GM21515 (cell line): ENCODE measurements around the gene SYCP2.
A peak's percentile ranks its signal among the peaks of the same experiment; 100 is the strongest.

Experiments
- ATAC-seq: cut with Tn5 transposase; IDR thresholded peaks from one replicate; pipeline ENCODE4 v1.9.1; 2021; ENCODE audit not compliant: unreplicated experiment

The SYCP2 gene

DNA sequence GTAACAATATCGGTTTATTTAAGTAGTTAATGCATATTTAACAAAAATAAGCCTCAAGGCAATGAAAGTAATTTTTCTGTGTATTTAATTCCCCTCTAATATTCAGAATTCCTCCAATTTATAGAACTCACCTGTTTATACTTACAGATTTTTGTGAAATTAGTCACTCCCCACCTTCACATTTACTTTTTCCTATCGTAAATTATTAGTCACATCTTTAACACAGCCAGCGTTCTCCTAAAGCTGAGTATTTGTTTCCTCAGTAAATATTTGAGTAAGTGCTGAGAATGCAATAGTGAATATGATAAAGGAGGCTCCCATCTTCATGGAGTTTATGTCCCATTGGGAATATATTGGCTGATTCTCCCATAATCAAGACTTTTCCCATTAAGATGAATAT, 88.0 kb downstream of the SYCP2 start:
- no peak for ATAC-seq

DNA sequence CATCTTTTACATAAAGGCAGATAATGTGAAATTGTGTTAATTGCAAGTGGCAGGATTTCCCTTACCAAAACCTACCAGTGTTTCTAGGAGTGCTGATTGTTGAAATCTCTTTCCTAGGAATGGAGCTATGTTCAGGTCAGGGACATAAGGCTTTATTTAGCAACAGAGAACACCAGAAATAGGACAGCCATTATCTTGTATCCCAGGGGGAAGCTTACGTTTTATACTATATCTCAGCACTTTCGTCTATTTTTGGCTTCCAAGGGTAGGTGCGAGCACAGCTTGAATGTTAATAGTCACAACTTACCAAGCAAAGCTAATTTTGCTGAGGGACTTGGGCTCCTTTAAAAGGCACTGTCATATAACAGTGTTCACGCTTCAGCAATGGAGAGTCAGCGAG, 94.0 kb downstream of the SYCP2 start:
- ATAC-seq: no peak

- peak; percentile 89 for ATAC-seq
Observed at GRCh38 chr20:59837623-59838394, 95.6 kb downstream of the SYCP2 start.

- ATAC-seq: no peak
Observed at GRCh38 chr20:59836767-59837166, 96.7 kb downstream of the SYCP2 start.

- no peak for ATAC-seq
Observed at GRCh38 chr20:59835448-59836395, 97.7 kb downstream of the SYCP2 start.

- ATAC-seq: no peak
Observed at GRCh38 chr20:59835057-59835447, 98.4 kb downstream of the SYCP2 start.

DNA sequence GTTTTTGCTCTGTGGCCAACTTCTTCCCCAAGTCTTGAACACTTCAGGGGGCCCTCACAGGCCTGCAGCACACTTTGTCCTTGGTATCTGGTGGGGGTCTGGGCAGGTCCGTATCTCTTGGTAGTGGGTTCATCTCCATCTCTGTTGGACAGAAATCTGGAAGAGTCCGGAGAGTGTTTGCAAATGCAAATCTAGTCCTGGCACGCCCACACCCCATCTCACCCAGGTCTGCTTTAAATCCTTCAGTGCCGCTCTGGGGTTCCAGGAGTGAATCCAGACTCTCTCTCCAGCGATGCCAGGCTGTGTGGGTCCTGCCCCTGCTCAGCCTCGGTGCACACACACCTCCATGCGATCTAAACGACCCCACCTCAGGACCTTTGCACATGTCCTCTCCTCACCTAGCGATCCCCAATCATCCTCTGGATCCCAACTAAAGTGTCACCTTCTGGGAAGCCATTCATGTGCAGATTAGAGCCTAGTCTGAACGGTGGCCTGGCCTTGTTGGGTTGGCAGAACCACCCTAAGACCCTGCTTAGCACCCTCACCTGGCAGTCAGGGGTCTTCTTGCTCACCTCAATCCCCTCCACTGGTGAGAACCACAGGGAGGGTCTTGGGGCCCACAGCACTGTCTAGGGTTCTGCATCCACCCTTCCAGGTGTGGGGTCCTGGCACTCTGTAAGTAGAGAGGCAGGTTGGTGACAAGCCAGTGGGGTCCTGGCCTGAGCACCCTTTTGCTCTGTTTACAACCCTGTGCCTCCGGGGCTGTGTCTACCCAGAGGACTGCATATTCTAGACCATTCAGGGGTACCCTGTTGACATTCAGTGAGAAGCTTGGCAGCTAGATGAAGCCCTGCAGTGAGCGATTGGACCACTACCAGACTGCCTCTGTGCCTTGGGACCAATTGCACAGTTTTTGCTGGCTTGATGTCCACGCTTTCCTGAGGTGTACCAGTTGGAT, 100.8 kb downstream of the SYCP2 start:
- ATAC-seq: no peak

DNA sequence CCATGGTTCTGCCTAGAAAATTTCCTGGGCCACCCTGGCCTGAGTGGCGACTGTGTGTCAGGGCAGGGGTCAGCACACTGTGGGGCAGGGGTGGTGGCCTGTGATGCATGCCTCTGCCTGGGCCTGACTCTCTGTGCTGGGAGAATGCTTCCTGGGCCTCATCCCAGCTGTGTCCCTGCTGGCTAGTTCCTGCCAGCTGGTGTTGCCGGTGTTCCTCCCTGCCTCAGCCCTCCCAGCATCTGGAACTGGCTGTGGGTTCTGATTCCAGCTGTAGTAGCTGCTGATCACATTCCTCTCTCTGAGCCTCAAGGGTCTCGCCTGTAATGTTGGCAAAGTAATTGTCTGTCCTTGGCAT, 101.5 kb downstream of the SYCP2 start:
- ATAC-seq: no peak

DNA sequence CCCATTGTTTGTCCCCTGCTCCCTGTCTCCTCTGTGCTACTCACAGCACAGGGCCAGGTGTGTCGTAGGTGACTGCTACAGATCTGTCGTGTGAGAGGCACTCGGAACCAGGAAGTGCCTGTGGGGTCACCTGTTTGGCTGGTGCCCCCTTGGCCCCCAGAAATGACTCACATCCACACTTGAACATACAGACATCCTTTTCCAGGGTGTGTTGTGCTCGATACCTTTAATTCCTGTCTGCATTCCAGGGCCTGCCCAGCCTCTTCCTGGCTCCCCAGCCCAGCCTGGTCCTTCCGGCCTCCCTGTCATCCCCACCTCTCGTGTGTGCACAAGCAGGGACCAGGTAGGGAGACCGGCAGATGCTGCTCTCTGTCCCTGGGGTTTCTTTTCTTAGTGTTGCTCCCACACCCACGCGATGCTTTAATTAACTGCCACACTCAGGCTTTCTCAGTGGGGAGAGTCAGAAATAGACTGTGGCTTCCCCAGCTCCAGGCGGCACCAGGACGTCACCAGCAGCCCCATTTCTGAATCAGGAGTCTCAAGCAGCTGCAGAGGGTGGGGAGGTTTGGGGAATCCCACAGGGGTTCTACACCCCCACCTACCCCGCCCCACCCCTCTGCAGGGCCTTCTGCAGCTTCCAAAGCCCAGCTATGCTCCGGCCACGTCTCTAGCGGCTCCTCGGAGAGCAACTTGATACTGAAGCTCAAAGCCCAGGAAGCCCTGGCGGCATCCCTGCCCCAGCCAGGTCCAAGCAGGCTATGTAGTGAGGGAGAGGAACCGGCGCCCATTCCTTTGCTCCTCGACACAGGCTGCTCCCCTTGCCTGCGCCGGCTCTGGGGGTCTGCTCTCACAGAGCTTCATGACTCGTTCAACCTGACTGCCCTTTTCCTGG, 102.2 kb downstream of the SYCP2 start:
- no peak for ATAC-seq

GRCh38 chr20:59830665-59831023, 102.8 kb downstream of the SYCP2 start:
- ATAC-seq: no peak

DNA sequence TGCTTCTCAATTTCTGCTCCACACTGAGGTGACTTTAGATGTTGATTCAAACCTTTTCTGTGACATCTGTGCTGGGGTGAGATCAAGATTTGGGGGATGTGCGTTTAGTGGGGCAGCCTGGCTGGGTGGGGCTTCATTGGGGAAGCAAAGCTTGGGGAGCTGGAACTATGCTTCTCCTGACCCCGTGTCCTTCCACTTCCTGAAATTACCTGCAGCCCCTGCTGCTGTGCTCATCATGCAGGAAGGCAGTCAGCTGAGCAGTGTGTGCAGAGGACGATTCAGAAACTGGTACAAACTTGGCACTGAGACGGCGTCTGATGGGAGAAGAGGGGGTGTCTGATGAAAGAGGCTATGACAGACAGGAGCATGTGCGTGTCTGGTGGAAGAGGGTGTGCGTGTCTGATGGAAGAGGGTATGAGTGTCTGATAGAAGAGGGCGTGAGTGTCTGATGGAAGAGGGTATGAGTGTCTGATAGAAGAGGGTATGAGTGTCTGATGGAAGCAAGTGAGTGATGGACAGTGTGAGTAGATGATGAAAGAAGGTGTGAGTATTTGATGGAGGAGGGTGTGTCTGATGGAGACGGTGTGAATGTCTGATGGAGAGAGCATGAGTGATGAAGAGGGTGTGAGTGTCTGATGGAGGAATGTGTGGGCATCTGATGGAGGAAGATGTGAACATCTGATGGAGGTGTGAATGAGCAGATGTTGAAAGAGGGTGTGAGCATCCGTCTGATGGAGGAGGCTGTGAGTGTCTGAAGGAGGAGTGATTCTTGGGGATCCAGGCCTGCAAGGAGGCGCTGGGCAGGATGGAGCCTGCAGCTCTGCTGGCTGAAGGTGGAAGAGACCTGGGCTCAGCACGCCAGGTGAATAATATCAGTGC, 103.4 kb downstream of the SYCP2 start:
- no peak for ATAC-seq

DNA sequence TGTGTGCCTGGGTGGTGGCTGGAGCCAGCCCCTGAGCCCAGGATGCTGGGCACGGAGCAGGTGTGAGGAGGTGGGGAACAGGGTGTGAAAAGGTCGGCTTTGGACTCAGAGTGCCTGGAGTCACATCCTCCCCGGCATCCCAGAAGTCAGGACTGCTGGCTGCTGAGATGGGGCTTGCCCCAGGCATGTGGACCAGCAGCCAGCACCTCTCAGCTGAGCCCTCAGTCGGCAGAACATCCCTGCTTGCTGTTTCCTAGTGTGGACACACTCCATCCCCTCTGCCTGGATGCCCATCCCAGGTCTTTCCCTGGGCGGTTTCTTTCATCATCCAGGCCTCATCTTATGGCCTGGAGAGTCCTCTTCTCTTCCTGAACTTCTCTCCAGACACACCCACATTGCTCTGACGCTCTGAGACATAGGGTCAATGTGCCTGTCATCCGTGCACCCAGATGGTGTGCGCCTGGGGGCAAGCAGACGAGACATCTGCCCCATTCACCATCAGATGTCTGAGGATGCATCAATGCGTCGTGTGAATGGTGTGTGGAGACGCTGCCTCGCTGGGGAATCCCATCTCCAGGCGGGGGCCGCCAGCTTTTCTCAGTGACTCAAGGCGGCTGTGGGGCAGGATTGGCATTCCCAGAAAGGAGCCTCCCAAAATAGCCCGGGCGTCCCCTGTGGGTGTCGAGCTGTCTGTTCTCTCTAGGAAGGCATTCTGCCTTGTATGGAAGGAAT, 104.2 kb downstream of the SYCP2 start:
- ATAC-seq: no peak

DNA sequence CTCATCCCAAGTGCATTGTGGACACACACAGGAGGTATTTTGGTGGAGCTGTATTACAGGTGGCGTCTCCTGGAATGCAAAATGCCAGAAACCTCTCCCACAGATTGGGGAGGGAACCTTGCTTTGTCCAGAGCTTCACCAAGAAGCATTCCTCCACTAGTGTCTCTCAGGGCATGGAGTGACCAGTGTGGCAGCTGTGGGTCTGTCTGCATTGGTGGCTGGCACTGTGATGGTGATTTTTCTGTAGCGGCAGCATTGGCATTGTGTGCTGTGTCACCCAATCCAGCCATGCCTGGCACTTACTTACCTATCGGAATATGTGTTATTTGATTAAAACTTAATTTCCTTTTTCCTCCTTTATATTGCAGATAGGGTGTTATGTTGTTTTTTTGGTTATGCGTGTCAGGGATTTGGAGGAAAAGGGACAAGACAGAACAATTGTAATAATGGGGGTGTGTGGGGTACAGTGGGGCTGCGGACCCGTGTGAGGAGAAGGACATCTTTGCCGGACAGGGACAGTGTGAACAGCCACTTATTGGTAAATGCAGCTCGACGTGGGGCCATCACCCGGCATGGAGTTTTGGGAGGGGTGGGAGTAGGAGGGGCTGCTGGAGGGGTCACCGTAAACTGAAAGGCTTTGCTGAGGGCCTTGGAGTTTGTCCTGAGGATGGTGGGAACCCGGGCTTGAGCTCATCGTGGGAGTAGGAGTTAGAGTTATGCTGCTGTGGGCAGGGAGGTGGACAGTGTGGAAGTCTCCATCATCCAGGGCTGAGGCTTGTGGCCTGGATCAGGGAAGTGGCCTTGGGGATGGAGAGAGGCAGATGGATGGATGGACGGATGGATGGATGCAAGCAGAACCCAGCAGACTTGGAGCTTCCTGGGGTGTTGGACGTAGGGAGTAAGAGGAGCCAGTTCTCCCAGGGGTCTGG, 105.0 kb downstream of the SYCP2 start:
- ATAC-seq: no peak

GRCh38 chr20:59827138-59828056, 106.0 kb downstream of the SYCP2 start:
- no peak for ATAC-seq

DNA sequence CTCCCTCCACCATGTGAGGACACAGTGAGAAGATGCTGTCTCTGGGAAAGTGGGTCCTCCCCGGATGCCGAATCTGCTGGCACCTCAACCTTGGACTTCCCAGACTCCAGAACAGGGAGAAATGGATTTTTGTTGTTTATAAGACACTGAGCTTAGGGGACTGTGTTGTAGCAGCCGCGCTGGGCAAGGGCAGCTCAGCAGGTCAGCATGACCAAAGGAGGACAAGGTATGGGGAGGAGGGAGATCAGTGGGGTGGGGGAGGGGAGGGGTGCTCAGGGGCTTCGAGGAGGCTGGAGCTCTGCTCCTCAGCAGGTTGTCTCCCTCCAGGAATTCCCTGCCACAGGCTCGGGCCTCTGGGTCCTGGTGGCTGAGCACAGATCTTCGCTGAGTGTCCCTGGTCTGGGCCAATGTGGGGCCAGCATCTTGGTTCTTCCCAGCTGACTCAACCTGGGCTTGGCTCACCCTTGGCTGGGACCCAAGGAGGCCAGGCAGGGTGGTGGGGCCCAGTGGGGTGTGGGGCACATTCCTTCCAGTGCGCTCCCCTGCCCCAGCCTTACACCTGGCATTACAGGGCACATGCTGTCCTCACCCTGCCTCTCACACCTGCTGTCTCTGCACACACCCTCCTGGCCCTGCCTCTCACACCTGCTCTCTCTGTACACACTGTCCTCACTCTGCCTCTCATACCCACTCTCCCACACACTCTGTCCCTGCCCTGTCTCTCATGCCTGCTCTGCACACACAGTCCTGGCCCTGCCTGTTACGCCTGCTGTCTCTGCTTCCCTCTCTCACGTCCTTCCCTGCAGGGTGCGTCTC, 107.3 kb downstream of the SYCP2 start:
- no peak for ATAC-seq

DNA sequence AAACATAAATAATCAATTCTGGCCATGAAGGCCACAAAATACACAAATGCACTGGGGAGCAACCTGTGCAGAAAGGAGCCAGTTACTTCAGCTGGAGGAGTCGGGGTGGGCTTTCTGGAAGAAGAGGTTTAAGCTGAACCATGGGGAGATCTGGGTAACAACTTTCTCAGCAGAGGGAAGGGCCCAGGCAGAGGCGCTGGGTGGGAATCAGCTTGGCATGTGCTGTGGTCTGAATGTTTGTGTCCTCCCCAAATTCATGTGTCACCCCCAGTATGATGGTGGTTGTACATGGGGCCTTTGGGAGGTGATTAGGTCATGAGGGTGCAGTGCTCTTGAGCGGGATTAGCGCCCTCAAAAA, 107.9 kb downstream of the SYCP2 start:
- no peak for ATAC-seq
